ENCODE results near the gene SLC4A7.
"Not testable (repeated sequence)": the region's sequence is repeated elsewhere in the genome, so short reads cannot be mapped to it uniquely, and the experiment has no call there.

The SLC4A7 gene

GRCh38 chr3:27333843-27334242, 150.3 kb downstream of the SLC4A7 start:
- no peak overlapping the region for H3K27ac ChIP-seq (ENCODE audit: low read depth, low read length)
- no peaks in the 10 kb centered on the region for H3K79me2 ChIP-seq (ENCODE audit: control insufficient read depth, low read length)
- no peak overlapping the region for H3K4me2 ChIP-seq (ENCODE audit: low read length)
- peaks cover 2% of the 10 kb centered on the region; the same call in 1 of the 2 replicates for H3K4me1 ChIP-seq (ENCODE audit: control insufficient read depth, low read length)
- no peaks in the 10 kb centered on the region for H4K20me1 ChIP-seq (ENCODE audit: control insufficient read depth, insufficient read depth, low read depth, low read length)
- H3K27me3 ChIP-seq (ENCODE audit: control insufficient read depth, low read length), result no peaks in the 10 kb centered on the region
- H3K4me3 ChIP-seq (ENCODE audit: low read length), result no peak overlapping the region
- H3K9me3 ChIP-seq (ENCODE audit: control insufficient read depth, insufficient read depth, low read length), result no peaks in the 10 kb centered on the region; the same call in 1 of the 2 replicates
- no peaks in the 10 kb centered on the region for H3K36me3 ChIP-seq (ENCODE audit: control insufficient read depth, low read length)
- no peaks in the 10 kb centered on the region for H3K9me2 ChIP-seq (replicated peaks; ENCODE audit: control insufficient read depth, low read length)
- no peak for TF ChIP-seq EZH2phosphoT487 (IDR thresholded peaks at IDR 0.05; ENCODE audit: borderline replicate concordance, low read length)
- TF ChIP-seq CTCF (IDR thresholded peaks at IDR 0.05; ENCODE audit: low read depth, low read length, poor library complexity, severe bottlenecking), result no peak
- no peaks in the 10 kb centered on the region for H3F3A ChIP-seq (ENCODE audit: control insufficient read depth, insufficient read depth)

GRCh38 chr3:27328982-27329762, 155.0 kb downstream of the SLC4A7 start:
- not testable (repeated sequence) for H3K9me3 ChIP-seq (ENCODE audit: control insufficient read depth, insufficient read depth, low read length); H3K27me3 ChIP-seq (ENCODE audit: control insufficient read depth, low read length); H3K4me3 ChIP-seq (ENCODE audit: low read length); H3K27ac ChIP-seq (ENCODE audit: low read depth, low read length); H3K4me2 ChIP-seq (ENCODE audit: low read length); H4K20me1 ChIP-seq (ENCODE audit: control insufficient read depth, insufficient read depth, low read depth, low read length); H3K9me2 ChIP-seq (replicated peaks; ENCODE audit: control insufficient read depth, low read length); H3K4me1 ChIP-seq (ENCODE audit: control insufficient read depth, low read length); H3K79me2 ChIP-seq (ENCODE audit: control insufficient read depth, low read length); H3F3A ChIP-seq (ENCODE audit: control insufficient read depth, insufficient read depth); H3K36me3 ChIP-seq (ENCODE audit: control insufficient read depth, low read length)

GRCh38 chr3:27326629-27327545, 157.3 kb downstream of the SLC4A7 start:
- Histone ChIP-seq H3K9me3 (ENCODE audit: control insufficient read depth, insufficient read depth, low read length) (no peaks in the 10 kb centered on the region; the same call in 1 of the 2 replicates), H4K20me1 (ENCODE audit: control insufficient read depth, insufficient read depth, low read depth, low read length) (no peaks in the 10 kb centered on the region), H3K4me3 (ENCODE audit: low read length) (no peak overlapping the region), H3K79me2 (ENCODE audit: control insufficient read depth, low read length) (no peaks in the 10 kb centered on the region), H3K4me2 (ENCODE audit: low read length) (no peak overlapping the region), H3K27ac (ENCODE audit: low read depth, low read length) (no peak overlapping the region), H3F3A (ENCODE audit: control insufficient read depth, insufficient read depth) (no peaks in the 10 kb centered on the region), H3K4me1 (ENCODE audit: control insufficient read depth, low read length) (no peaks in the 10 kb centered on the region), H3K9me2 (replicated peaks; ENCODE audit: control insufficient read depth, low read length) (no peaks in the 10 kb centered on the region), H3K27me3 (ENCODE audit: control insufficient read depth, low read length) (no peaks in the 10 kb centered on the region), H3K36me3 (ENCODE audit: control insufficient read depth, low read length) (no peaks in the 10 kb centered on the region)
- TF ChIP-seq CTCF (IDR thresholded peaks at IDR 0.05; ENCODE audit: low read depth, low read length, poor library complexity, severe bottlenecking) (no peak), EZH2phosphoT487 (IDR thresholded peaks at IDR 0.05; ENCODE audit: borderline replicate concordance, low read length) (no peak)

- Histone ChIP-seq H3K27ac (ENCODE audit: low read depth, low read length) (no peak overlapping the region), H3K4me3 (ENCODE audit: low read length) (no peak overlapping the region), H3F3A (ENCODE audit: control insufficient read depth, insufficient read depth) (no peaks in the 10 kb centered on the region), H3K9me2 (replicated peaks; ENCODE audit: control insufficient read depth, low read length) (no peaks in the 10 kb centered on the region), H3K9me3 (ENCODE audit: control insufficient read depth, insufficient read depth, low read length) (no peaks in the 10 kb centered on the region; the same call in 1 of the 2 replicates), H3K27me3 (ENCODE audit: control insufficient read depth, low read length) (no peaks in the 10 kb centered on the region), H3K4me2 (ENCODE audit: low read length) (no peak overlapping the region), H4K20me1 (ENCODE audit: control insufficient read depth, insufficient read depth, low read depth, low read length) (no peaks in the 10 kb centered on the region), H3K36me3 (ENCODE audit: control insufficient read depth, low read length) (no peaks in the 10 kb centered on the region), H3K4me1 (ENCODE audit: control insufficient read depth, low read length) (no peaks in the 10 kb centered on the region), H3K79me2 (ENCODE audit: control insufficient read depth, low read length) (no peaks in the 10 kb centered on the region)
- TF ChIP-seq CTCF (IDR thresholded peaks at IDR 0.05; ENCODE audit: low read depth, low read length, poor library complexity, severe bottlenecking) (no peak), EZH2phosphoT487 (IDR thresholded peaks at IDR 0.05; ENCODE audit: borderline replicate concordance, low read length) (no peak)
These were observed 158.0 kb downstream of the SLC4A7 start for GRCh38 chr3:27326202-27326601.

Data from DOHH2 (cell line).